GM12878 (cell line): Measurements from ENCODE around the gene AEBP1.

Experiments used
- CEBPB ChIP-seq, 2 experiments: fragments of 150-350 bp in 1 of 2; IDR thresholded peaks; 2 replicates each; pipeline ENCODE4 v1.6.1; 2012 to 2014; ENCODE audit warnings: low read depth in 2 of 2, low read length in 2 of 2, borderline replicate concordance in 1 of 2, inconsistent platforms in 1 of 2
- EZH2 ChIP-seq: IDR thresholded peaks from 2 replicates; pipeline ENCODE4 v1.6.1; 2012; ENCODE audit warnings: low read depth, mild to moderate bottlenecking, control low read depth, inconsistent platforms, low read length, borderline replicate concordance; ENCODE audit not compliant: control insufficient read depth
- LARP7 ChIP-seq: fragments of 450-650 bp; IDR thresholded peaks from 2 replicates; pipeline ENCODE4 v1.6.1; 2017; ENCODE audit warnings: mild to moderate bottlenecking
- MLLT1 ChIP-seq: fragments of 450-650 bp; IDR thresholded peaks from 2 replicates; pipeline ENCODE4 v1.6.1; 2016; ENCODE audit warnings: mild to moderate bottlenecking
- POLR2AphosphoS5 ChIP-seq: IDR thresholded peaks from 2 replicates; pipeline ENCODE4 v1.6.1; 2011; ENCODE audit warnings: mild to moderate bottlenecking, low read length, inconsistent platforms
- STAT3 ChIP-seq: IDR thresholded peaks from 2 replicates; pipeline ENCODE4 v1.6.1; 2011; ENCODE audit warnings: low read depth, low read length, improper control_type of control experiment
- YY1 ChIP-seq: IDR thresholded peaks from 2 replicates; pipeline ENCODE4 v1.6.1; 2011; ENCODE audit warnings: low read depth, mild to moderate bottlenecking, low read length
- ZBTB11 ChIP-seq: fragments of 450-650 bp; formaldehyde crosslinking; IDR thresholded peaks from 2 replicates; pipeline ENCODE4 v1.5.0; 2022; ENCODE audit warnings: mild to moderate bottlenecking, missing genetic modification characterization
- ZNF24 ChIP-seq: fragments of 450-650 bp; IDR thresholded peaks from 2 replicates; pipeline ENCODE4 v1.6.1; 2017; ENCODE audit warnings: antibody characterized with exemption, mild to moderate bottlenecking
- ZNF384 ChIP-seq: IDR thresholded peaks from 2 replicates; pipeline ENCODE4 v1.6.1; 2012; ENCODE audit warnings: low read depth, mild to moderate bottlenecking, low read length, improper control_type of control experiment, borderline replicate concordance
- TF ChIP-seq, protein P1 (sequence below), 3 experiments: IDR thresholded peaks in 2 of 3; conservative IDR thresholded peaks in 1 of 3; 2 replicates each; pipeline ENCODE4 v1.5.1; 2011; ENCODE audit warnings: low read depth in 3 of 3, low read length in 3 of 3, mild to moderate bottlenecking in 3 of 3, control low read depth in 2 of 3, moderate library complexity in 2 of 3, inconsistent platforms in 1 of 3, mixed read lengths in 1 of 3; ENCODE audit not compliant: control insufficient read depth in 2 of 3, insufficient read depth in 1 of 3; ENCODE audit errors: extremely low read depth in 1 of 3
- TF ChIP-seq, protein P2 (sequence below): IDR thresholded peaks from 2 replicates; pipeline ENCODE4 v1.6.1; 2011; ENCODE audit warnings: mild to moderate bottlenecking, low read depth, low read length, moderate library complexity; ENCODE audit not compliant: insufficient replicate concordance

DNA sequence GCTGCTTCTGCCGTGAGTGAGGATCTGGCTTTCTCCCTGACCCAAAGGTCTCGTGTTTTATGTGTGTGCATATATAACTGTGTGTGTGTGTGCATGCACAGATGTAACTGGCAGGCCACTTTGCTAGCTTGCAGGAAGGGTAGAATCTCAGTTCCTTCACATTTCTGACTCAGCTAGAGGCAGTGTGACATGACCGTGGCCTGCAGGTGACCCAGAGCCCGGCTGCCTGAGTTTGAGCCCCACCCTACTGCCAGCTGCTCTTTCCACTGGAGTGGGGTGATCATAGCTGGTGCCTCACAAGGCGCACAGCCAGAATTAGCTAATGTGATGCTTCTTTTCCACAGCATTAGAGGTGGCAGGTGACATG lies 46.3 kb downstream of the AEBP1 start:
- TF ChIP-seq, protein P1, sequence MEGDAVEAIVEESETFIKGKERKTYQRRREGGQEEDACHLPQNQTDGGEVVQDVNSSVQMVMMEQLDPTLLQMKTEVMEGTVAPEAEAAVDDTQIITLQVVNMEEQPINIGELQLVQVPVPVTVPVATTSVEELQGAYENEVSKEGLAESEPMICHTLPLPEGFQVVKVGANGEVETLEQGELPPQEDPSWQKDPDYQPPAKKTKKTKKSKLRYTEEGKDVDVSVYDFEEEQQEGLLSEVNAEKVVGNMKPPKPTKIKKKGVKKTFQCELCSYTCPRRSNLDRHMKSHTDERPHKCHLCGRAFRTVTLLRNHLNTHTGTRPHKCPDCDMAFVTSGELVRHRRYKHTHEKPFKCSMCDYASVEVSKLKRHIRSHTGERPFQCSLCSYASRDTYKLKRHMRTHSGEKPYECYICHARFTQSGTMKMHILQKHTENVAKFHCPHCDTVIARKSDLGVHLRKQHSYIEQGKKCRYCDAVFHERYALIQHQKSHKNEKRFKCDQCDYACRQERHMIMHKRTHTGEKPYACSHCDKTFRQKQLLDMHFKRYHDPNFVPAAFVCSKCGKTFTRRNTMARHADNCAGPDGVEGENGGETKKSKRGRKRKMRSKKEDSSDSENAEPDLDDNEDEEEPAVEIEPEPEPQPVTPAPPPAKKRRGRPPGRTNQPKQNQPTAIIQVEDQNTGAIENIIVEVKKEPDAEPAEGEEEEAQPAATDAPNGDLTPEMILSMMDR (IDR thresholded peaks at IDR 0.05 in 2 of 3, conservative IDR thresholded peaks at IDR 0.05 in 1 of 3; ENCODE audit: control insufficient read depth in 2 of 3, extremely low read depth in 1 of 3, insufficient read depth in 1 of 3, low read depth in 3 of 3, low read length in 3 of 3) = no peak
- TF ChIP-seq ZNF24 (no peak), ZNF384 (no peak), LARP7 (no peak), CEBPB (IDR thresholded peaks at IDR 0.05; ENCODE audit: borderline replicate concordance in 1 of 2, low read depth in 2 of 2, low read length in 2 of 2) (no peak), YY1 (no peak), POLR2AphosphoS5 (no peak), MLLT1 (no peak), EZH2 (no peak), ZBTB11 (no peak), STAT3 (no peak)
- TF ChIP-seq, protein P2, sequence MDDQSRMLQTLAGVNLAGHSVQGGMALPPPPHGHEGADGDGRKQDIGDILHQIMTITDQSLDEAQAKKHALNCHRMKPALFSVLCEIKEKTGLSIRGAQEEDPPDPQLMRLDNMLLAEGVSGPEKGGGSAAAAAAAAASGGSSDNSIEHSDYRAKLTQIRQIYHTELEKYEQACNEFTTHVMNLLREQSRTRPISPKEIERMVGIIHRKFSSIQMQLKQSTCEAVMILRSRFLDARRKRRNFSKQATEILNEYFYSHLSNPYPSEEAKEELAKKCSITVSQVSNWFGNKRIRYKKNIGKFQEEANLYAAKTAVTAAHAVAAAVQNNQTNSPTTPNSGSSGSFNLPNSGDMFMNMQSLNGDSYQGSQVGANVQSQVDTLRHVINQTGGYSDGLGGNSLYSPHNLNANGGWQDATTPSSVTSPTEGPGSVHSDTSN = no peak
